ENCODE data around the gene DHX35. TPM values are rescaled to one million over a fixed set of nuclear protein-coding genes. Genes with fewer than 3 reads are reported as not detected.

DHX35 gene
- total and polyA plus RNA-seq, 5 donors: 11.6 to 27.5 (median 21.2) TPM

GRCh38 chr20:38999217-38999616 is 37.1 kb downstream of the DHX35 start:
- H3K4me3 ChIP-seq (ENCODE audit: low read length): no peak overlapping the region
- H3K9me3 ChIP-seq (ENCODE audit: control insufficient read depth, low read length): no peaks in the 10 kb centered on the region
- no peaks in the 10 kb centered on the region for H3K4me1 ChIP-seq (ENCODE audit: control insufficient read depth, insufficient read depth, low read length)
- WGBS: 94% methylated on average over 3 of the region's 3 CpGs
- H3K27ac ChIP-seq (ENCODE audit: low read length): no peak overlapping the region
- ATAC-seq (no peak), DNase-seq (no peak)
- H3K27me3 ChIP-seq (ENCODE audit: control insufficient read depth, insufficient read depth): no peaks in the 10 kb centered on the region
- intact Hi-C loops (cut with DNase I): no loop called here

GRCh38 chr20:38999965-39000910 is 38.1 kb downstream of the DHX35 start:
- DNase-seq: no peak

DNA sequence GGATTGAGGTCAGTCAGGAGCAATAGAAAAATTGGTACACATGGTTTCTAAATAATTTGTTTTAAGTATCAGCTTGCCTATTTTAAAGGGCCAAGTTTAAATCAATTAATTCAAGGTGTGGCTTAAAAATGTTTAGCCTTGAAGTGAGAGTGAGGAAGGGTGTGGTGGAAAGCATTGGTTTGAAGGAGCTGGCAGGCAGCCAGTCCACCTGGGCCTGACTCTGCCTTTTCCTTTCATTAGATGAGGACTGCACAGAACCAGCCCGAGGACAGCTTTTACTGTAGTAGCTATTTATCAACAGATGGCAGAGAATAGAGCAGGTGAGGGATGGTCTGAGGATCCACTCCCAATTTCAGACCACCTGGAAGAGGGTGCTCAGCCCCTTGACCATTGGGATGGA is 42.4 kb downstream of the DHX35 start:
- no peak for ATAC-seq
- intact Hi-C loops (cut with DNase I): no loop called here
- Histone ChIP-seq H3K27me3 (ENCODE audit: control insufficient read depth, insufficient read depth) (no peaks in the 10 kb centered on the region), H3K4me3 (ENCODE audit: low read length) (no peak overlapping the region), H3K4me1 (ENCODE audit: control insufficient read depth, insufficient read depth, low read length) (no peaks in the 10 kb centered on the region), H3K9me3 (ENCODE audit: control insufficient read depth, low read length) (no peaks in the 10 kb centered on the region), H3K27ac (ENCODE audit: low read length) (no peak overlapping the region)
- no peak for DNase-seq
- 62% methylated on average over 1 of the region's 1 CpG for WGBS

More at GRCh38 chr20:38999965-39000910, 38.1 kb downstream of the DHX35 start:
- intact Hi-C loops (cut with DNase I): no loop called here
- H3K9me3 ChIP-seq (ENCODE audit: control insufficient read depth, low read length): no peaks in the 10 kb centered on the region
- WGBS: 87% methylated on average over 6 of the region's 6 CpGs
- H3K4me1 ChIP-seq (ENCODE audit: control insufficient read depth, insufficient read depth, low read length): no peaks in the 10 kb centered on the region
- no peak overlapping the region for H3K4me3 ChIP-seq (ENCODE audit: low read length)
- no peak for ATAC-seq
- no peaks in the 10 kb centered on the region for H3K27me3 ChIP-seq (ENCODE audit: control insufficient read depth, insufficient read depth)
- H3K27ac ChIP-seq (ENCODE audit: low read length): no peak overlapping the region

- H3K27me3 ChIP-seq (ENCODE audit: control insufficient read depth, insufficient read depth): no peaks in the 10 kb centered on the region
Observed at GRCh38 chr20:39009348-39009747, 47.2 kb downstream of the DHX35 start.

DNA sequence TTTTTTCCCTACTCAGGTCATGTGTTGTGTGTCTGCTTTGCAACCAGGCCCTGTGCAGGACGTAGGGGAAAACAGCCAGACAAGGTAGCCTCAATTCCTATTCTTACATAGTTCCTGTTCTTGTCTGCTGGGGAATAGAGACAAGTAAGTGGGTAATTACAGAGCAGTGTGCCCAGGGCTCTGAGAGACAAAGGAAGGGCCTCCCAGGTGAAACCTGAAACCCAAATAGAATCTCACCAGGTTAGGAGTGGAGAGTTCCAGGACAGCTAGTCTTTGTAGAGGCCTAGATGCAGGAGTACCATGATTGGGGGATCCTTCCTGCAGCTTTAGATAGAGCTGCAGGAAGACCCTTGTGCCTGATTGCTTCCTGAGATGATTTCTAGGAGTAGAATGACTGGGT is 48.4 kb downstream of the DHX35 start:
- no peak overlapping the region for H3K4me3 ChIP-seq (ENCODE audit: low read length)
- H3K27me3 ChIP-seq (ENCODE audit: control insufficient read depth, insufficient read depth): no peaks in the 10 kb centered on the region
- intact Hi-C loops (cut with DNase I): no loop called here
- no peak for ATAC-seq
- no peaks in the 10 kb centered on the region for H3K4me1 ChIP-seq (ENCODE audit: control insufficient read depth, insufficient read depth, low read length)
- no peaks in the 10 kb centered on the region for H3K9me3 ChIP-seq (ENCODE audit: control insufficient read depth, low read length)
- no peak for DNase-seq
- WGBS: 90% methylated on average over 1 of the region's 1 CpG
- H3K27ac ChIP-seq (ENCODE audit: low read length): no peak overlapping the region

More at GRCh38 chr20:39009348-39009747, 47.2 kb downstream of the DHX35 start:
- Histone ChIP-seq H3K9me3 (ENCODE audit: control insufficient read depth, low read length) (no peaks in the 10 kb centered on the region), H3K4me3 (ENCODE audit: low read length) (no peak overlapping the region), H3K27ac (ENCODE audit: low read length) (no peak overlapping the region), H3K4me1 (ENCODE audit: control insufficient read depth, insufficient read depth, low read length) (no peaks in the 10 kb centered on the region)
- intact Hi-C loops (cut with DNase I): no loop called here
- peak in 1 of 2 donors; percentile 31 for ATAC-seq
- no peak for DNase-seq
- 85% methylated on average over 1 of the region's 1 CpG for WGBS

DNA sequence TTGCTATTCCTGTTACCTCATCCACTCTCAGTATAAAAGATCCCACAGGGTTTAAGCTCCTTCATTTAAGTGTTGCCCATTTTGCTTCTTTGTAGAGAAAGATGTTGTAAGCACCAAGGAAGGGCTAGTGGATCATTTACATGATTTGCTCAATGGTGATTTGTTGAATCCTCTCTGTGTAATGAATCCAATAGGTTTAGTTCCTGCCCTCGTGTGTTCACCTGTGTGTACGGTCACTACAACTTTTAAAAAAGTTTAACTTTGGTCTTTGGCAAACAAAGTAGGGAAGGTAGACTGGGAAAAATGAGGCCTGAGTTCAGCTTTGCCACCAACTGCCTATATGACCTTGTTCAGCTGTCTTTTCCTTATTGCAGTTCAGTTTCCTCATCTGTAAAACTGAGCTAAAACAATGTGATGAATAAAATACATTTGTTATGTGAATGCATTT is 51.5 kb downstream of the DHX35 start:
- DNase-seq (no peak), ATAC-seq (no peak)
- Histone ChIP-seq H3K27ac (ENCODE audit: low read length) (no peak overlapping the region), H3K4me3 (ENCODE audit: low read length) (no peak overlapping the region), H3K9me3 (ENCODE audit: control insufficient read depth, low read length) (no peaks in the 10 kb centered on the region), H3K27me3 (ENCODE audit: control insufficient read depth, insufficient read depth) (no peaks in the 10 kb centered on the region), H3K4me1 (ENCODE audit: control insufficient read depth, insufficient read depth, low read length) (no peaks in the 10 kb centered on the region)
- intact Hi-C loops (cut with DNase I): no loop called here
- 92% methylated on average over 2 of the region's 2 CpGs for WGBS

GRCh38 chr20:39016041-39016440 is 53.9 kb downstream of the DHX35 start:
- H3K4me1 ChIP-seq (ENCODE audit: control insufficient read depth, insufficient read depth, low read length): no peaks in the 10 kb centered on the region
- no peaks in the 10 kb centered on the region for H3K9me3 ChIP-seq (ENCODE audit: control insufficient read depth, low read length)
- WGBS: 91% methylated on average over 3 of the region's 3 CpGs
- DNase-seq (no peak), ATAC-seq (no peak)
- intact Hi-C loops (cut with DNase I): no loop called here
- no peak overlapping the region for H3K27ac ChIP-seq (ENCODE audit: low read length)
- no peak overlapping the region for H3K4me3 ChIP-seq (ENCODE audit: low read length)
- no peaks in the 10 kb centered on the region for H3K27me3 ChIP-seq (ENCODE audit: control insufficient read depth, insufficient read depth)

GRCh38 chr20:39016506-39016905 is 54.4 kb downstream of the DHX35 start:
- Histone ChIP-seq H3K4me3 (ENCODE audit: low read length) (no peak overlapping the region), H3K9me3 (ENCODE audit: control insufficient read depth, low read length) (no peaks in the 10 kb centered on the region), H3K27ac (ENCODE audit: low read length) (no peak overlapping the region), H3K4me1 (ENCODE audit: control insufficient read depth, insufficient read depth, low read length) (no peaks in the 10 kb centered on the region), H3K27me3 (ENCODE audit: control insufficient read depth, insufficient read depth) (no peaks in the 10 kb centered on the region)
- ATAC-seq: no peak
- no peak for DNase-seq
- WGBS: 95% methylated on average over 2 of the region's 2 CpGs
- intact Hi-C loops (cut with DNase I): no loop called here

GRCh38 chr20:39019027-39019426 is 56.9 kb downstream of the DHX35 start:
- WGBS: 94% methylated on average over 3 of the region's 3 CpGs
- DNase-seq: no peak
- ATAC-seq: no peak
- no peaks in the 10 kb centered on the region for H3K27me3 ChIP-seq (ENCODE audit: control insufficient read depth, insufficient read depth)
- no peak overlapping the region for H3K27ac ChIP-seq (ENCODE audit: low read length)
- intact Hi-C loops (cut with DNase I): no loop called here
- H3K9me3 ChIP-seq (ENCODE audit: control insufficient read depth, low read length): no peaks in the 10 kb centered on the region
- H3K4me3 ChIP-seq (ENCODE audit: low read length): no peak overlapping the region
- no peaks in the 10 kb centered on the region for H3K4me1 ChIP-seq (ENCODE audit: control insufficient read depth, insufficient read depth, low read length)

GRCh38 chr20:39019805-39020325 is 57.7 kb downstream of the DHX35 start:
- ATAC-seq: no peak

GRCh38 chr20:39021748-39022147 is 59.6 kb downstream of the DHX35 start:
- Histone ChIP-seq H3K4me3 (ENCODE audit: low read length) (no peak overlapping the region), H3K27me3 (ENCODE audit: control insufficient read depth, insufficient read depth) (no peaks in the 10 kb centered on the region), H3K27ac (ENCODE audit: low read length) (no peak overlapping the region), H3K9me3 (ENCODE audit: control insufficient read depth, low read length) (no peaks in the 10 kb centered on the region), H3K4me1 (ENCODE audit: control insufficient read depth, insufficient read depth, low read length) (no peaks in the 10 kb centered on the region)
- ATAC-seq (no peak), DNase-seq (no peak)
- 92% methylated on average over 5 of the region's 5 CpGs for WGBS
- intact Hi-C loops (cut with DNase I): no loop called here

More at GRCh38 chr20:39019805-39020325, 57.7 kb downstream of the DHX35 start:
- Histone ChIP-seq H3K4me3 (ENCODE audit: low read length) (no peak overlapping the region), H3K27ac (ENCODE audit: low read length) (no peak overlapping the region), H3K27me3 (ENCODE audit: control insufficient read depth, insufficient read depth) (no peaks in the 10 kb centered on the region), H3K9me3 (ENCODE audit: control insufficient read depth, low read length) (no peaks in the 10 kb centered on the region), H3K4me1 (ENCODE audit: control insufficient read depth, insufficient read depth, low read length) (no peaks in the 10 kb centered on the region)
- intact Hi-C loops (cut with DNase I): no loop called here
- DNase-seq: no peak

All from right cardiac atrium (tissue), 5 donors.